Progenitor cell of endocrine pancreas (in vitro differentiated cells): Measurements from ENCODE around the gene BZW1. TPM values are rescaled to one million over a fixed set of nuclear protein-coding genes. Genes with fewer than 3 reads are reported as not detected.

Experiments
- DNase-seq: peaks from one replicate; pipeline ENCODE4 v3.0.0; 2021; ENCODE audit warnings: low spot score; ENCODE audit not compliant: unreplicated experiment
- H3K27ac Mint-ChIP-seq: 2 replicates; pipeline ENCODE4 v1.8.0; 2021; ENCODE audit warnings: mild to moderate bottlenecking, moderate library complexity, mixed read lengths
- H3K27me3 Mint-ChIP-seq: 2 replicates; pipeline ENCODE4 v1.8.0; 2021; ENCODE audit warnings: mixed read lengths
- H3K36me3 Mint-ChIP-seq: 2 replicates; pipeline ENCODE4 v1.8.0; 2022; ENCODE audit warnings: mixed read lengths; ENCODE audit not compliant: insufficient read depth
- H3K4me1 Mint-ChIP-seq: 2 replicates; pipeline ENCODE4 v1.8.0; 2021; ENCODE audit warnings: low read depth, mixed read lengths
- H3K4me3 Mint-ChIP-seq: 2 replicates; pipeline ENCODE4 v1.8.0; 2021; ENCODE audit warnings: low read depth, mild to moderate bottlenecking, moderate library complexity, mixed read lengths
- H3K9me3 Mint-ChIP-seq: 2 replicates; pipeline ENCODE4 v1.8.0; 2021; ENCODE audit warnings: low read depth, mixed read lengths
- CTCF ChIP-seq: fragments of 200-600 bp; sonication (generic); IDR thresholded peaks from one replicate; pipeline ENCODE4 v1.5.0; 2021; ENCODE audit warnings: antibody characterized with exemption, mild to moderate bottlenecking; ENCODE audit not compliant: unreplicated experiment
- total RNA-seq: library from RNA; stranded (reverse); gene quantifications from 2 replicates; pipeline ENCODE4 v1.2.1, GENCODE V29; 2021

Gene BZW1
- total RNA-seq, 1 donor from 2014 or later: 246 TPM

GRCh38 chr2:200834701-200835100 is 23.0 kb downstream of the BZW1 start:
- Mint-ChIP-seq H3K27ac (no peak overlapping the region), H3K9me3 (no peaks in the 10 kb centered on the region), H3K36me3 (no peaks in the 10 kb centered on the region), H3K4me3 (no peak overlapping the region), H3K4me1 (no peaks in the 10 kb centered on the region), H3K27me3 (no peaks in the 10 kb centered on the region)
- DNase-seq: no peak
- TF ChIP-seq CTCF: no peak

DNA sequence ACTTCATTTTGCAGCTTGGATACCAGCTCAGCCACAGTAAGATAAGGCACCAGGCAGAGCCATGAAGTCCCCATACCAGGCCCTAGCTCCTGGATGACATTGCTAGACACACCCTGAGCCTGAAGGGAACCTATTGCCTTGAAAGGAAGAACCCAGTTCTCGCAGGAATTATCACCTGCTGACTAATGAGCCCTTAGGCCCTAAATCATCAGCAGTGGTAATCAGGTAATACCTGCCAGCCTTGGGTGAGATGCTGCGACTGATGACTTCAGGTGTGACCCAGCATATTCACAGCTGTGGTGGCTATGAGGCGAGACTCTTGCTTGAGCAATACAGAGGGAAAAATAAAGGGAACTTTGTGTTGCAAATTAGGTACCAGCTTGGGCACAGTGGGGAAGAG is 27.8 kb downstream of the BZW1 start:
- no peaks in the 10 kb centered on the region for H3K4me1 Mint-ChIP-seq
- no peaks in the 10 kb centered on the region for H3K9me3 Mint-ChIP-seq
- TF ChIP-seq CTCF: no peak
- H3K27ac Mint-ChIP-seq: no peak overlapping the region
- H3K27me3 Mint-ChIP-seq: no peaks in the 10 kb centered on the region
- H3K36me3 Mint-ChIP-seq: no peaks in the 10 kb centered on the region
- no peak for DNase-seq
- no peak overlapping the region for H3K4me3 Mint-ChIP-seq

DNA sequence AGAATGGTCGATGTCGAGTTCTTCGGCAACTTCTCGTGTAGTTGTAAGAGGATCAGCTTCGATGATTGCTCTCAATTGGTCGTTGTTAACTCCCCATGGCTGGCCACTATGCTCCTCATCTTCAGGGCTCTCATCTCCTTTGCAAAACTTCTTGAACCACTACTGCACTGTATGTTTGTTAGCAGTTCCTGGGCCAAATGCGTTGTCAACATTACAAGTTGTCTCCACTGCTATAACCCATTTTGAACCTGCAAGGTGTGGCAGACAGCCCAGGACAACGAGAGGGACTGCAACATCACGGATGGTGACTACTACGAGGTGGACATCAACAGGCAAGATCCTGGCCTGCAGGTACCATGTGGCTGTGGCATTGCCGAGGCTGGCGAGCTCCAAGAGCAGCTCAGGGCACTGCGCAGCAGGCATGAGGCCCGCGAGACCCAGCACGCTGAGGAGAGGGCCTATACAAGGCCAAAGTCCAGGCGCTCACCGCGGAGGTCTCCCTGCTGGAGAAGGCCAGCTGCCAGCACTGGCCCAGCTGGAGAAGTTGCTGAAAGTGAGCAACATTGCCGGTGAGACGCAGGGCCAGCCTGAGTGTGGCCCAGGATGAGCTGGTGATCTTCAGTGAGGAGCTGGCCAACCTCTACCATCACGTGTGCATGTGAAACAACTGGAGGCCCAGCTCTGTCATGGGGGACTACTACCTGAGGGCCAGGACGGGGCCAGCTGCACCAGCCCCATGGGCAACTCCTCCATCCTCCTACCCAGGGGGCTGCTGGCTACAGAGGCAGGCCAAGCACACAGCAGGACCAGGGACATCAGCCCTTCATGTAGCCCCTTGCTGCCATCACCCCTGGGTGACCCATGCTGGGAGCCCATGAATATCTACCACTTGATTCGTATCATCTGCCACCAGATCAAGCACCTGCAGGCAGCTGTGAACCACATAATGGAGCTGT is 32.6 kb downstream of the BZW1 start:
- Mint-ChIP-seq H3K27ac (no peak overlapping the region), H3K9me3 (no peaks in the 10 kb centered on the region), H3K4me3 (no peak overlapping the region), H3K4me1 (no peaks in the 10 kb centered on the region), H3K36me3 (no peaks in the 10 kb centered on the region), H3K27me3 (no peaks in the 10 kb centered on the region)
- TF ChIP-seq CTCF: no peak
- no peak for DNase-seq

DNA sequence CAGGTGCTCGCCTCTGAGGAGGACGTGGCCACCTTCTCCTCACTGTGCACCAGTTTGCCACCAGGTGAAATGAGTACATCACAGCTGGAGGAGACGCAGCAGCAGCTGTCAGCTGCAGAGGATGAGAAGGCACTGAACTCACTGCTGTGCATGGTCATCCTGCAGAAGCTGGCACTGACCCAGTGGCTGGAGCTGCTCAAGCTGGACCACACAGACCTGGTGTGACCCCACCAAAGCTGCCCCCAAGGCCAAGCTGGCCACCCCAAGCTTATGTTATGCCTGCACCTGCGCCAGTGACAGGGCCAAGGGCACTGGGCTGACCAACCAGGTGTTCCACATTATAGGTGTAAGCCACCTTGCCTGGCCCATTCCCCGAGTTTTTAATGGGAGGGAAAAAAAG is 33.5 kb downstream of the BZW1 start:
- H3K27me3 Mint-ChIP-seq: no peaks in the 10 kb centered on the region
- H3K4me3 Mint-ChIP-seq: no peak overlapping the region
- H3K27ac Mint-ChIP-seq: no peak overlapping the region
- H3K4me1 Mint-ChIP-seq: no peaks in the 10 kb centered on the region
- H3K9me3 Mint-ChIP-seq: no peaks in the 10 kb centered on the region
- DNase-seq: no peak
- no peaks in the 10 kb centered on the region for H3K36me3 Mint-ChIP-seq
- no peak for TF ChIP-seq CTCF

DNA sequence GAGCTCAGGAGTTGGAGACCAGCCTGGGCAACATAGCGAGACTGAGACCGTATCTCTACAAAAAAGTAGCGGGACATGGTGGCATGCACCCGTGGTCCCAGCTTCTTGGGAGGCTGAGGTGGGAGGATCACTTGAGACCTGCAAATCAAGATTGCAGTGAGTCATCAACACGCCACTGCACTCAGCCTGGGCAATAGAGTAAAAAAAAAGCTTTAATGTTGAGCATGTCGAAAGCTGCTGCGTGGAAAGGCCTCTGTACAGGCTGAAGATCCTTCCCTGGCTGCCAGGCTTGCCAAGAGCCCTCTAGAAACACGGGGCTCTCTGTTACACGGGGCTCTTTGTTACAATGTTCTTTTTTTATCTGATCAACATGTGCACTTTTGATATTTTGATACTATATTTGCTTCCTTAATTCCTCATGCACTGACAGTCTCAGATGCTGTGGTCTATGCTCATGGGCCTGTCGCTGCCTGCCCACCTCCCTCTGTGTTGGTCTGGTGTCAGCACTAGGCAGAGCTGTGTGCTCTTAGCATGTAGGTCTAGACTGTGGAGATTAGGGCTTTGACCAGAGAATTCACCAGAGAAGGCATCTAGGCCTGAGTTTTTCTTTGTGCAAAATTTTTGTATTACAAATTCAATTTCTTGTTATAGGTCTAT is 34.1 kb downstream of the BZW1 start:
- H3K9me3 Mint-ChIP-seq: no peaks in the 10 kb centered on the region
- no peak for DNase-seq
- no peak overlapping the region for H3K4me3 Mint-ChIP-seq
- no peaks in the 10 kb centered on the region for H3K27me3 Mint-ChIP-seq
- no peak for TF ChIP-seq CTCF
- H3K36me3 Mint-ChIP-seq: peaks cover 3% of the 10 kb centered on the region
- no peak overlapping the region for H3K27ac Mint-ChIP-seq
- no peaks in the 10 kb centered on the region for H3K4me1 Mint-ChIP-seq
